Osteocyte (in vitro differentiated cells): ENCODE results near the gene NSUN4. TPM values are rescaled to one million over a fixed set of nuclear protein-coding genes. Genes with fewer than 3 reads are reported as not detected.
A peak's percentile ranks its signal among the peaks of the same experiment; 100 is the strongest.

ENCODE experiments used
- DNase-seq: peaks from one replicate; pipeline ENCODE4 v3.0.0; 2021; ENCODE audit warnings: mixed read lengths; ENCODE audit not compliant: unreplicated experiment; ENCODE audit errors: extremely low spot score
- H3K27ac Mint-ChIP-seq: one replicate; pipeline ENCODE4 v1.8.0; 2021; ENCODE audit warnings: mild to moderate bottlenecking, mixed read lengths; ENCODE audit not compliant: unreplicated experiment
- H3K27me3 Mint-ChIP-seq: one replicate; pipeline ENCODE4 v1.8.0; 2021; ENCODE audit warnings: mixed read lengths; ENCODE audit not compliant: unreplicated experiment
- H3K36me3 Mint-ChIP-seq: one replicate; pipeline ENCODE4 v1.8.0; 2021; ENCODE audit warnings: mixed read lengths; ENCODE audit not compliant: unreplicated experiment
- H3K4me1 Mint-ChIP-seq: one replicate; pipeline ENCODE4 v1.8.0; 2021; ENCODE audit warnings: mixed read lengths; ENCODE audit not compliant: unreplicated experiment
- H3K4me3 Mint-ChIP-seq: one replicate; pipeline ENCODE4 v1.8.0; 2021; ENCODE audit warnings: mild to moderate bottlenecking, moderate library complexity, mixed read lengths; ENCODE audit not compliant: unreplicated experiment
- H3K9me3 Mint-ChIP-seq: one replicate; pipeline ENCODE4 v1.8.0; 2021; ENCODE audit warnings: mixed read lengths; ENCODE audit not compliant: unreplicated experiment
- total RNA-seq: library from RNA; stranded (reverse); gene quantifications from 2 replicates; pipeline ENCODE4 v1.2.1, GENCODE V29; 2021
- TF ChIP-seq, protein P1 (sequence below): fragments of 200-600 bp; sonication (generic); IDR thresholded peaks from 2 replicates; pipeline ENCODE4 v1.5.0; 2021; ENCODE audit warnings: antibody characterized with exemption, mild to moderate bottlenecking, moderate library complexity

Gene NSUN4
- total RNA-seq, 1 donor from 2014 or later, result 21.6 TPM

DNA sequence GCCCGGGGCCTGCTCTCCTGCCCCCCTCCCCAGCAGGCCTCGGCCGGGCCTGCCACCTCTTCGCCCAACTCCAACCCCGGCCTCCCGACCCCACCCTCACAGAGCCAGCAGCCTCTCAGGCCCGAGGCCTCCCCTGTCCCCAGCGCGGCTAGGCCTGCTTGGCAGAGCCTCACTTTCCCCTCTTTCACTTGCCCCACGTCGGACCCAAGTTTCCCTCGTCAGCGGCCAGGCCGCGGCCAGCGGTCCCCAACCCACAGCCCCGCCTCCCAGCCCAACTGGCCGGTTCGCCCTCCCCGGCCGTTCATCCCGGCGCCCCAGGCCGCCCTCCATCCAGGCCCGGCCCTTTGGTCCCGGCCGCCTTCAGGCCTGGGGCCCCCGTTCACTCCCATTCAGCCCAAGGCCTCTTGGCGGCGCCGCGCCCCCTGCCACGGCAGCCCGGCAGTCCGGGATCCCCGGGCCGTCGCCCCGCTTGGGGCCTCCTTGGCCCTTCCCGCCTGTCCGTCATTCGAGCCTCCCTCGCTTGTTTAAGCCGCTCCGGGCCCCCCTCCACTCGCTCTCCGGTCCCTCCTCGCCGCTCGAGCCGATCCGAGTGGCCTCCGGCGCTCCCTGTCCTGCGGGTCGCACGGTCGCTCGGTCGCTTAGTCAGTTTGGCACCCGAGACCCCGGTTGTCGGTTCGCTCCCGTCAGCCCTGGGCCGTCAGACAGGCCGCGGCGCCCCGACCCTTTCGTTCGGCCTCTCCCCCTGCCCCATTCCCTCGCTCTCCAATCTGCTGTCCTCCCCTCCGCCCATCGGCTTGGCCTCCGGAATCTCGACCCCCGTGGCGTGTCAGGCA, 38.6 kb upstream of the NSUN4 start:
- peak; percentile 87 for DNase-seq
- Mint-ChIP-seq H3K9me3 (no peaks in the 10 kb centered on the region), H3K27ac (peak overlapping the region; percentile 99), H3K27me3 (no peaks in the 10 kb centered on the region), H3K4me3 (peak overlapping the region; percentile 99), H3K4me1 (peaks cover 43% of the 10 kb centered on the region), H3K36me3 (peaks cover 13% of the 10 kb centered on the region)
- TF ChIP-seq, protein P1, sequence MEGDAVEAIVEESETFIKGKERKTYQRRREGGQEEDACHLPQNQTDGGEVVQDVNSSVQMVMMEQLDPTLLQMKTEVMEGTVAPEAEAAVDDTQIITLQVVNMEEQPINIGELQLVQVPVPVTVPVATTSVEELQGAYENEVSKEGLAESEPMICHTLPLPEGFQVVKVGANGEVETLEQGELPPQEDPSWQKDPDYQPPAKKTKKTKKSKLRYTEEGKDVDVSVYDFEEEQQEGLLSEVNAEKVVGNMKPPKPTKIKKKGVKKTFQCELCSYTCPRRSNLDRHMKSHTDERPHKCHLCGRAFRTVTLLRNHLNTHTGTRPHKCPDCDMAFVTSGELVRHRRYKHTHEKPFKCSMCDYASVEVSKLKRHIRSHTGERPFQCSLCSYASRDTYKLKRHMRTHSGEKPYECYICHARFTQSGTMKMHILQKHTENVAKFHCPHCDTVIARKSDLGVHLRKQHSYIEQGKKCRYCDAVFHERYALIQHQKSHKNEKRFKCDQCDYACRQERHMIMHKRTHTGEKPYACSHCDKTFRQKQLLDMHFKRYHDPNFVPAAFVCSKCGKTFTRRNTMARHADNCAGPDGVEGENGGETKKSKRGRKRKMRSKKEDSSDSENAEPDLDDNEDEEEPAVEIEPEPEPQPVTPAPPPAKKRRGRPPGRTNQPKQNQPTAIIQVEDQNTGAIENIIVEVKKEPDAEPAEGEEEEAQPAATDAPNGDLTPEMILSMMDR, result peak; percentile 18

DNA sequence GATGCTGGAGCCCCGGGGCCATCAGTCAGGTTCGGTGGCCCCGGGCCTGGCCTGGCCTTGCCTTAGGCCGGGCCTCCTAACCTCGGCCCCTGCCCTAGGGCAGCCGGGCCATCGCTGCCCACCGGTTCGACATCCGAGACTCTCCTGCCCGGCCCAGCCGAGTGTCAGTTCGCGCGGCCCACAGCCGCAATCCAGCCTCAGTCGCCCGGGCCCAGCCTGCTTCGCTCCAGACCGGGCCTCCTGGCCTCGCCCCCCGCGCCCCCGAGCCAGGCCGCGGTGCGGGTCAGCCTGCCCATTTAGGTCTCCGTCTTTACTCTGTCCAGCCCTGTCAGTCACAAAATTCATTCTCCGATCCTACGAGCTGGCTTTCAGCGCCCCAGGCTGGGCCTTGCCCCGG, 38.0 kb upstream of the NSUN4 start:
- no peaks in the 10 kb centered on the region for H3K27me3 Mint-ChIP-seq
- H3K27ac Mint-ChIP-seq, result peak overlapping the region; percentile 99
- H3K9me3 Mint-ChIP-seq, result no peaks in the 10 kb centered on the region
- TF ChIP-seq, protein P1, result no peak
- peaks cover 7% of the 10 kb centered on the region for H3K36me3 Mint-ChIP-seq
- peak; percentile 86 for DNase-seq
- peak overlapping the region; percentile 99 for H3K4me3 Mint-ChIP-seq
- peaks cover 43% of the 10 kb centered on the region for H3K4me1 Mint-ChIP-seq

DNA sequence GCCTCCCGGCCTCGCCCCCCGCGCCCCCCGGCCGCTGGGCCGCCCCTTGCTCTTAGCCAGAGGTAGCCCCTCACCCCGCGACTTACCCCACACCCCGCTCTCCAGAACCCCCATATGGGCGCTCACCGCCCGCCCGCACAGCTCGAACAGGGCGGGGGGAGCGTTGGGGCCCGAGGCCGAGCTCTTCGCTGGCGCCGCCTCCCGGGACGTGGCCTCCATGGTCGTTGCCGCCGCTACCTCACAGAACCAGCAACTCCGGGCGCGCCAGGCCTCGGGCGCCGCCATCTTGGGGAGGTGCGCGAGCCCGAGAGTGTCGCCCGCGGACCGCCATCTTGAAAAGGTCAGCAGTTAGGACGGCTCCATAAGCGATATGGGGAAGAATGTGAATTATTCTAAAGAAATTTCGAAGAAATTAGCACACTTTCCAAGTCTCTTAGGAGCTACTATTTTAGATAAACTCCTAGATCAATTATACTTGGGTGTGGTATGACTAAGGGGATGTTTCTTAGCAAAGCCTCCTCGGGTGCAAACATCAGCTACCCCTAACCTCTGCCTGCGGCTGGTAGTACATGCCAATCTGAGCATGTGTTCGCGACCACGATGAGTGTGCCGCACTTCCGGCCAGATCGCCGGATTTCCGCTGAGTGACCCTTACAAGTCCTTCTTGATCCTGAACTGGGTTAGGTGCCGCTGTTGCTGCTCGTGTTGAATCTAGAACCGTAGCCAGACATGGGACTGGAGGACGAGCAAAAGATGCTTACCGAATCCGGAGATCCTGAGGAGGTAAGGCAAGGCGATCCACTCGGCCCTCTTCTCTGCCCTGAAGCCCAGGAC, 37.4 kb upstream of the NSUN4 start, which contains the start of the genes LRRC41 and UQCRH:
Gene LRRC41 (minus strand): TSS at position 579 of the 834 bp plus-strand sequence. CDS start 294 bp downstream, at position 285.
Gene UQCRH (plus strand): TSS at position 661 of the 834 bp plus-strand sequence. CDS start 69 bp downstream, at position 730.
- peak within 1 kb of the TSS; percentile 99 for H3K27ac Mint-ChIP-seq
- peak within 1 kb of the TSS; percentile 99 for H3K4me3 Mint-ChIP-seq
- peak; percentile 98 for DNase-seq
- H3K27me3 Mint-ChIP-seq, result no peaks in the 10 kb centered on the region
- no peaks in the 10 kb centered on the region for H3K9me3 Mint-ChIP-seq
- peaks cover 42% of the 10 kb centered on the region for H3K4me1 Mint-ChIP-seq
- H3K36me3 Mint-ChIP-seq, result peaks cover 3% of the 10 kb centered on the region
- TF ChIP-seq, protein P1, result no peak

DNA sequence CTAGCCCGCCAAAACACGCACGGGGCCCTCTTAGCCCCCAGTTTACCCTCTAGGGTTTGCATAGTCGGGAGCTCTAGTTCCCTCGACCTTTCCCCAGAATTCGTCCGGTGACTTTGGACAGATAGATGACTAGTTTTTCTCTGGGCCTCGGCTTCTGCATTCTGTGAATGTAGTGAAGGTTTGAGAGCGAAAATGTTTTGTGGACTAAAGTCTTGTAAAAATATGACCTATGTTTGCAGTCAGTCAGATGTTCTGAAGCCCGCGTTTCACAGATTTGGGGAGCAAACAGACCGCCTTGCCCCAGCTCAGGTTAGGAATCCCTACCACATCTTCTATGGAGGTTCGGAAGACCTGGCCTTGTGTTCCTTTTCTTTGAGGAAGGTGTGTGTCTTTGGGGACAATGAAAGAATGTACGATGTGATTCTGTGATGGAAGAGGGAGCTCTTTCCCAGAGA, 36.7 kb upstream of the NSUN4 start:
- Mint-ChIP-seq H3K4me1 (peaks cover 38% of the 10 kb centered on the region), H3K36me3 (peaks cover 5% of the 10 kb centered on the region), H3K9me3 (no peaks in the 10 kb centered on the region), H3K27me3 (no peaks in the 10 kb centered on the region), H3K4me3 (peak overlapping the region; percentile 99), H3K27ac (peak overlapping the region; percentile 99)
- TF ChIP-seq, protein P1, result no peak
- no peak for DNase-seq
